Activated T-cell treated with anti-CD3 and anti-CD28 coated beads, Interleukin-2, amount 50 U/mL, for 72 hours (primary cell): Measurements from ENCODE around the gene DUSP28. TPM values are rescaled to one million over a fixed set of nuclear protein-coding genes. Genes with fewer than 3 reads are reported as not detected.
"Not testable (repeated sequence)": the region's sequence is repeated elsewhere in the genome, so short reads cannot be mapped to it uniquely, and the experiment has no call there.

ENCODE experiments used
- ATAC-seq, 2 donors: fragments of 150-1000 bp; cut with Tn5 transposase; replicated peaks in 1 of 2; 2 replicates each; pipeline ENCODE4 v1.10.0; 2021; ENCODE audit warnings: moderate library complexity in 2 of 2, mild to moderate bottlenecking in 1 of 2
- DNase-seq, 2 donors: peaks; one replicate each; pipeline ENCODE4 v3.0.0; 2021 to 2022; ENCODE audit warnings: mixed read lengths in 1 of 2
- H3K27ac Mint-ChIP-seq: one replicate; pipeline ENCODE4 v1.8.0; 2022; ENCODE audit warnings: mild to moderate bottlenecking, moderate library complexity, mixed read lengths
- H3K27me3 Mint-ChIP-seq: one replicate; pipeline ENCODE4 v1.8.0; 2022; ENCODE audit warnings: low read depth, mixed read lengths
- H3K36me3 Mint-ChIP-seq, 2 donors: one replicate each; pipeline ENCODE4 v1.8.0; 2022; ENCODE audit warnings: mixed read lengths in 2 of 2, mild to moderate bottlenecking in 1 of 2; ENCODE audit not compliant: insufficient read depth in 2 of 2
- H3K4me1 Mint-ChIP-seq: one replicate; pipeline ENCODE4 v1.8.0; 2022; ENCODE audit warnings: low read depth, mixed read lengths
- H3K4me3 Mint-ChIP-seq, 2 donors: one replicate each; pipeline ENCODE4 v1.8.0; 2022; ENCODE audit warnings: mild to moderate bottlenecking in 2 of 2, mixed read lengths in 2 of 2, moderate library complexity in 2 of 2
- H3K9me3 Mint-ChIP-seq, 2 donors: one replicate each; pipeline ENCODE4 v1.8.0; 2022; ENCODE audit warnings: mixed read lengths in 2 of 2
- total RNA-seq, 2 donors: library from RNA; stranded (reverse); gene quantifications; one replicate each; pipeline ENCODE4 v1.2.3, GENCODE V29; 2022

The DUSP28 gene
- total RNA-seq, 2 donors from 2014 or later, result 7.1 to 7.3 TPM

- ATAC-seq (no peak), DNase-seq (no peak)
- Mint-ChIP-seq H3K4me1 (peaks cover 12% of the 10 kb centered on the region), H3K27me3 (peaks cover 13% of the 10 kb centered on the region), H3K4me3 (no peak overlapping the region), H3K9me3 (peaks cover 4 to 10% of the 10 kb centered on the region in 2 donors), H3K27ac (no peak overlapping the region), H3K36me3 (peaks cover 21 to 34% of the 10 kb centered on the region in 2 donors)
Observed at GRCh38 chr2:240520974-240521350, 39.2 kb upstream of the DUSP28 start.

GRCh38 chr2:240521885-240522284 is 38.3 kb upstream of the DUSP28 start:
- Mint-ChIP-seq H3K4me1 (peaks cover 12% of the 10 kb centered on the region), H3K36me3 (peaks cover 24 to 37% of the 10 kb centered on the region in 2 donors), H3K27me3 (peaks cover 13% of the 10 kb centered on the region), H3K9me3 (peaks cover 4 to 12% of the 10 kb centered on the region in 2 donors)
- H3K27ac Mint-ChIP-seq, ATAC-seq, DNase-seq, H3K4me3 Mint-ChIP-seq: not testable (repeated sequence)

DNA sequence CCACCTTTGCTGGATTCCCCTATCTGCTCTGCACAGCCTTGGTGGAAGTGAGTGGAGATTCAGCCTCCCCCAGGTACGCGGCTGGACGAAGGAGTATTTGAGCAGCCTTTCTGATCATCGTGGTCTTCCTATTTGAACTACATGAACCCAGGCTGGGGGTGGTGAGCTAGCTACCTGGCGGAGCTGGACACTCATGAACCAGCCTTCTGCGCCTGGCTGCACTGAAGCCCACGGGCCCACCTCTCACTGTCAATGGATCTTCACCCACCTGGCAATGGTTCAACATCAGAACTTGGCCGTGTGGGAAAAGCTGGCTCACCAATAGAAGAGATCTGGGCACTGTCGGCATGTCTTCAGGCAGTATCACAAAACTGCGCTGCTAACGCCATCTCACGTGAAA is 37.8 kb upstream of the DUSP28 start:
- DNase-seq, result no peak
- peaks cover 13% of the 10 kb centered on the region for H3K27me3 Mint-ChIP-seq
- ATAC-seq, result no peak
- no peak overlapping the region for H3K27ac Mint-ChIP-seq
- H3K4me1 Mint-ChIP-seq, result peaks cover 12% of the 10 kb centered on the region
- peaks cover 28 to 42% of the 10 kb centered on the region in 2 donors for H3K36me3 Mint-ChIP-seq
- no peak overlapping the region for H3K4me3 Mint-ChIP-seq
- peaks cover 8 to 16% of the 10 kb centered on the region in 2 donors for H3K9me3 Mint-ChIP-seq

DNA sequence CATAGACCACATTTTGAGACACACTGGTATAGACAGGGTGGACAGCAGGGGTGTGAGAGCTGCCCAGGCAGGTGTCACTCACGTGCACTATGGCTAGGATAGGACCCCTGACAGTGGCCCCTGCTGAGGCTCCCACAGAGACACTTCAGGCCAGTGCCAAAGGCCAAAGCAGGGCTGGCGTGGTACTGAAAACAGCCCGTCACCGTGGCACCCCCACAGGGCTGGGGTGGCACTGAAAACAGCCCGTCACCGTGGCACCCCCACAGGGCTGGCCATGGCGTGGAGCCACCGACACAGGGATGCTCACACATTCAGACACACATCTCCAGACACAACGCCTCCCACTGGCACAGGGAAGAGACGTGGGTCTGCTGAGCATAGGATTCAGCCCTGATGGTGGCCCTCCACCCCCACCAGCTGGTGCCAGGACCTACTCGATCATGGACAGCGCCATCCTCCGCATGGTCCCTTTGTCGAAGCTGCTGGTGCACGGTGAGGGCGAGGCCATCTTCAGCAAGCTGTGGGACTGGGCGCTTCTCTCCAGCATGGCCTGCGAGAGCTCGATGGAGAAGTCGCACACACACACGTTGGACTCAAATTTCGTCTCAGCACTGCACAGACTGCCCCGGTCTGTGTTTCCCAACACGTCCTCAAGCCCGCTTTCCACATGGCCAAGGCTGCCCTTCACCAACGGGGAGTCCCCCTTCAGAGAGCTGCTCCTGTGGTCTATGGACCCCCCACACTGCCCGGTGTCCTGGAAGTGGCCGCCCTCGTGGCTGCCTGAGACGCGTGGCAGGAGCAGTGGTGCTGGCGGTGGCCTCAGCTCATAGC is 36.5 kb upstream of the DUSP28 start:
- DNase-seq, result no peak
- Mint-ChIP-seq H3K4me1 (peaks cover 12% of the 10 kb centered on the region), H3K27ac (no peak overlapping the region), H3K9me3 (peaks cover 8 to 20% of the 10 kb centered on the region in 2 donors), H3K27me3 (peaks cover 13% of the 10 kb centered on the region), H3K4me3 (no peak overlapping the region), H3K36me3 (peaks cover 33 to 48% of the 10 kb centered on the region in 2 donors)
- ATAC-seq, result no peak

DNA sequence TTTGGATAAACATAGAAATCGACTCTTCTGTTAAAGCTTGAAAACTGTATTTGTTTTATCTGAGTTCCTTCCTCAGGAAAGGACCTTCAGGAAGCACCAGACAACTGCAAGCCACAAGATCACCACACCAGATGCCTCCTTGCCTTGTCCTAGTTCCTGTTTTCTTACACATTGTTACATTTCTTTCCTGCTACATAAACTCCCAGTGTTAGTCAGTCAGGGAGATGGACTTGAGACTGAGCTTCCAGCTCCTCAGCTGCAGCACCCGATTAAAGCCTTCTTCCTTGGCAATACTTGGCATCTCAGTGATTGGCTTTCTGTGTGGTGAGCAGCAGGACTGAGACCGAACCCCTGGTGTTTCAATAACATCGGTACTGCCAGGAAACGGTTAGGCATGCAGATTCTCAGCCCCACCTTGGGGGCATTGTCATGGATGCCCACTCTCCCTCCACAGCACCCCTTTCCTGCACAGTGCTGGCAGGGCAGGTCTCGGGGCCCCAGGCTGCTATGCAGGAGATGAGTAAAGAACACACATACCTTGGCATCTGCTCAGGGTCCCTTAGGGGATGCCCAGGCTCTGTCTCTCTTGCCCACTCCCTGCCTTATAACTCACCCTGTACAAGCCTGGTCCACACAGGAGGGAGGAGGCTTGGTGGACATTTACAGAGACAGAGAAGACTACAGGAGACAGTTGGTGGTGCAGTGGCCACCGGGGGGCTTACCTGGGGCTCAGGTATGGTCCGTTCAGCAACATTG is 35.0 kb upstream of the DUSP28 start:
- Mint-ChIP-seq H3K9me3 (peaks cover 8 to 20% of the 10 kb centered on the region in 2 donors), H3K4me1 (peaks cover 6% of the 10 kb centered on the region), H3K27ac (no peak overlapping the region), H3K27me3 (peaks cover 6% of the 10 kb centered on the region), H3K36me3 (peaks cover 35 to 60% of the 10 kb centered on the region in 2 donors), H3K4me3 (no peak overlapping the region)
- no peak for ATAC-seq
- DNase-seq, result no peak

- no peak overlapping the region for H3K27ac Mint-ChIP-seq
- DNase-seq, result no peak
- no peak for ATAC-seq
- no peak overlapping the region for H3K4me3 Mint-ChIP-seq
- peaks cover 9 to 20% of the 10 kb centered on the region in 2 donors for H3K9me3 Mint-ChIP-seq
- peaks cover 2% of the 10 kb centered on the region for H3K4me1 Mint-ChIP-seq
- peaks cover 2% of the 10 kb centered on the region for H3K27me3 Mint-ChIP-seq
- peaks cover 32 to 60% of the 10 kb centered on the region in 2 donors for H3K36me3 Mint-ChIP-seq
Observed at GRCh38 chr2:240525802-240526201, 34.4 kb upstream of the DUSP28 start.

GRCh38 chr2:240526521-240526920 is 33.6 kb upstream of the DUSP28 start:
- Mint-ChIP-seq H3K27me3 (no peaks in the 10 kb centered on the region), H3K36me3 (peaks cover 36 to 66% of the 10 kb centered on the region in 2 donors), H3K4me3 (no peak overlapping the region), H3K4me1 (no peaks in the 10 kb centered on the region), H3K9me3 (peaks cover 11 to 20% of the 10 kb centered on the region in 2 donors), H3K27ac (no peak overlapping the region)
- ATAC-seq (no peak), DNase-seq (no peak)

DNA sequence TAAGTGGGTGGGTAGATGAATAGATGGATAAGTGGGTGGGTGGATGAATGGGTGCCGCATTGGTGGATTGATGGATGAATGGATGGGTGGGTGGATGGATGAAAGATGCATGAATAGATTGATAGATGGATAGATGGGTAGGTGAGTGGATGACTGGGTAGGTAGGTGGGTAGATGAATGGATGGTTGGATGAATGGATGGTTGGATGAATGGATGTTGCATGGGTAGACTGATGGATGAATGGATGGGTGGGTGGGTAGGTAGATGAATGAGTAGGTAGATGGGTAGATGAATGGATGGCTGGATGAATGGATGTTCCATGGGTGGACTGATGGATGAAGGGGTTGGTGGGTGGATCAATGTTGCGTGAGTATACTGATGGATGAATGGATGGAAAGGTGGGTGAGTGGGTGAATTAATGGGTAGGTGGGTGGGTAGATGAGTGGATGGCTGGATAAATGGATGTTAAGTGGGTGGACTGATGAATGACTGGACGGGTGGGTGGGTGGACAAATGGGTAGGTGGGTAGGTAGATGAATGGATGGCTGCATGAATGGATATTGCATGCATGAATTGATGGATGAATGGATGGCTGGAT is 32.9 kb upstream of the DUSP28 start:
- ATAC-seq, result no peak
- Mint-ChIP-seq H3K36me3 (peaks cover 42 to 70% of the 10 kb centered on the region in 2 donors), H3K27me3 (no peaks in the 10 kb centered on the region), H3K4me3 (no peak overlapping the region), H3K27ac (no peak overlapping the region), H3K9me3 (peaks cover 17 to 25% of the 10 kb centered on the region in 2 donors), H3K4me1 (no peaks in the 10 kb centered on the region)
- DNase-seq, result no peak

DNA sequence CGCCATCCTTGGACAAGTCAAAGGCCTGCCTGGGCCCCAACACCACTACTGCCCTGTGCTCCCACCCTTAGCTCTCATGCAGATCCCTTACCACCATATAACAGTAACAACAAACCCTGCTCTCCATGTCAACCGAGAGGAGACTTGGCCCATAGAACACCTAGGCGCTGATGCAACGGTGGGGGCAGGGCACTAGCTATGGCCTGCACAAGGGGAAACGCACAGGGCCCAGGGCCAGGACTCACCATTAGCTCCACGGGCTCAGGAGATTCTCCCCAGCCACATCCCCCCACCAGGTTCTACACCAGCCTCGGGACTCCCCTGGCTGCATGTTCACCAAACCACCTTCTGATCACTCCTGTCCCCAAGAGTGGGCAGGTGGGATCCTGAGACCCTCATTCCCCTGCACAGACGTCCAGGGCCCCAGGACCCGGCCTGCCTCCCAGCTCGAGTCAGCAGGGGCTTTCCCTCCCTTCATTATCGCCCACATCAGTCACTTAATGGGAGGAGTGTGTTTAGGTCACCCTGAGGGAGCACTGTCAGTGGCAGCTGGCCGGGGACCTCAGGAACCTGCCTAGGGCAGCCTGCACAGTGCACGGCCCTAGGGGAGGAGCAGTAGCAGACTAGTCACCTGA is 31.6 kb upstream of the DUSP28 start:
- no peak overlapping the region for H3K4me3 Mint-ChIP-seq
- H3K27ac Mint-ChIP-seq, result no peak overlapping the region
- H3K9me3 Mint-ChIP-seq, result peaks cover 20 to 27% of the 10 kb centered on the region in 2 donors
- peaks cover 40 to 70% of the 10 kb centered on the region in 2 donors for H3K36me3 Mint-ChIP-seq
- H3K27me3 Mint-ChIP-seq, result no peaks in the 10 kb centered on the region
- no peak for ATAC-seq
- no peaks in the 10 kb centered on the region for H3K4me1 Mint-ChIP-seq
- no peak for DNase-seq

DNA sequence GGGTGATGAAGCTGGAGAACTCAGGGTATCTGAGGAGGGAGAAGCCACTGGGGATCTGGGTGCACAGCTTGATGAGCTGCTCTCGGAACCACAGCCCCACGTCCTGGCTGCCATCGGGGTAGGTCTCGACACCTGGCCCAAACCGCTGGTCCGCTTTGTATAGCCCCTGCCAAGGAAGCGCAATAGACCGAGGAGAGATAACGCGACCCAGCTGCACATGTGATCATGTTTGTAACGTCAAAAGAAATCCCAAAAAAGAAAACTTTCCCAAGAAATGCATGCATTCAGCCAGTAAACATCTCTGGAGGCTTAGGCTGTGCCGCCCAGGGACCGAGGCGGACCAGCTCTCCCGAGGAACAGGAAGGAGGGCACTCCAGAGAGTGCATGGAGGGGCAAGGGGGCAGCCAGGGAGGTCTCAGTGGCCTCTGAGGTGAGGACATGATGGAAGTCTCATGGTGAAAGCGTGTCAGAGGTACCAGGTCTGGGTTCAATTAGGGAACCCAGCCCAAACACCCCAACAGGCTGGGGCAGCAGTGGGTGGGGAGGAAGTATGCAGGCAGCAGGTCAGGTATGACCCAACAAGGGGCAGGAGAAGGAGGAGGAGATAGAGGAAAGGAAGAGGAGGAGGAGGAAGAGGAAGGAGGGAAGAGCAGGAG is 30.7 kb upstream of the DUSP28 start:
- ATAC-seq (no peak), DNase-seq (no peak)
- peaks cover 39 to 70% of the 10 kb centered on the region in 2 donors for H3K36me3 Mint-ChIP-seq
- no peaks in the 10 kb centered on the region for H3K4me1 Mint-ChIP-seq
- H3K27me3 Mint-ChIP-seq, result no peaks in the 10 kb centered on the region
- no peak overlapping the region for H3K4me3 Mint-ChIP-seq
- H3K9me3 Mint-ChIP-seq, result peaks cover 18 to 27% of the 10 kb centered on the region in 2 donors
- no peak overlapping the region for H3K27ac Mint-ChIP-seq

DNA sequence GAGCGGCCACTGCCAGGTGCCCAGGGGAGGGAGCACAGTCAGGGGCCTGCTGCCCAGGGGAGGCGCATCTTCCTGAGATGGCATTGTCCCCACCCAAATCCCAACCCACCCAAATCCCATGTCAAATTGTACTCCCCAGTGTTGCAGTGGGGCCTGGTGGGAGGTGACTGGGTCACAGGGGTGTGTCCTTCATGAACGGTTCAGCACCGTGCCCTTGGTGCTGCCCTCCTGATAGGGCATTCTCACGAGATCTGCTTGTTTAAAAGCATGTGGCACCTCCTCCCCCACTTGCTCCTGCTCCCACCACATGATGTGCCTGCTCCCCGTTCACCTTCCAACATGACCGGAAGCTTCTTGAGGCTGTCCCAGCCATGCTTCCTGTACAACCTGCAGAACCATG is 30.0 kb upstream of the DUSP28 start:
- DNase-seq (no peak), ATAC-seq (no peak)
- H3K27me3 Mint-ChIP-seq, result no peaks in the 10 kb centered on the region
- no peaks in the 10 kb centered on the region for H3K4me1 Mint-ChIP-seq
- no peak overlapping the region for H3K4me3 Mint-ChIP-seq
- no peak overlapping the region for H3K27ac Mint-ChIP-seq
- peaks cover 33 to 67% of the 10 kb centered on the region in 2 donors for H3K36me3 Mint-ChIP-seq
- H3K9me3 Mint-ChIP-seq, result peaks cover 17 to 23% of the 10 kb centered on the region in 2 donors

DNA sequence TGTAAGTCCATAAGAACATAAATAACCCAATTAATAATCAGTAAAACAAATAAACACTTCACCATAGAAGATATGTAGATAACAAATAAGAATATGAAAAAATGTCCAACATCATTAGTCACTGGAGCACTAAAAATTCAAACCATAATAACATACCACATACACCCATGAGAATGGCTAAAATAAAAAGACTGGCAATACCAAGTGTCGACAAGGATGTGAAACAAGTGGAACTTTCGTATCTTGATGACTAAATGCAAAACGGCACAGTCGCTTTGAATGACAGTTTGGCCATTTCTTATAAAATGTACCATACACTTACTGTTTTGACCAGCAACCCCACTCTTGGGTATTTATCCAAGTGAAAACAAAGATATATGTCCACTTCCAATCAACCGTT is 29.1 kb upstream of the DUSP28 start:
- H3K27me3 Mint-ChIP-seq, result no peaks in the 10 kb centered on the region

More for the DNA sequence above, 29.1 kb upstream of the DUSP28 start:
- Mint-ChIP-seq H3K4me1 (no peaks in the 10 kb centered on the region), H3K27ac (no peak overlapping the region), H3K36me3 (peaks cover 29 to 63% of the 10 kb centered on the region in 2 donors), H3K4me3 (no peak overlapping the region), H3K9me3 (peaks cover 17 to 19% of the 10 kb centered on the region in 2 donors)
- no peak for DNase-seq
- ATAC-seq, result no peak
